SK-N-MC (cell line): Measurements from ENCODE around the gene UNC13C.

Experiments
- DNase-seq: peaks from one replicate; pipeline ENCODE4 v3.0.0-alpha.2; 2011; ENCODE audit warnings: low read depth, low spot score
- H3K27ac ChIP-seq: fragments of 200-600 bp; sonication (generic); 2 replicates; pipeline ENCODE4 v1.5.1; 2016; ENCODE audit warnings: mixed run types
- H3K36me3 ChIP-seq: fragments of 200-600 bp; sonication (generic); 2 replicates; pipeline ENCODE4 v1.6.1; 2017; ENCODE audit warnings: antibody characterized with exemption, low read length, mixed read lengths; ENCODE audit not compliant: insufficient read depth
- H3K4me3 ChIP-seq: fragments of 200-600 bp; sonication (generic); 2 replicates; pipeline ENCODE4 v1.5.1; 2016
- H3K9ac ChIP-seq: fragments of 200-600 bp; sonication (generic); 2 replicates; pipeline ENCODE4 v1.8.0; 2017; ENCODE audit warnings: mixed run types, mixed read lengths; ENCODE audit not compliant: insufficient read length
- H3K9me3 ChIP-seq: fragments of 200-600 bp; sonication (generic); 2 replicates; pipeline ENCODE4 v1.6.1; 2017; ENCODE audit warnings: low read depth, mild to moderate bottlenecking, antibody characterized with exemption, low read length, moderate library complexity, mixed read lengths
- EZH2 ChIP-seq: fragments of 200-600 bp; sonication (generic); IDR thresholded peaks from one replicate; pipeline ENCODE4 v1.6.1; 2017; ENCODE audit warnings: antibody characterized with exemption
- FOXP2 ChIP-seq: optimal IDR thresholded peaks from 2 replicates; pipeline ENCODE3; 2011; ENCODE audit warnings: mild to moderate bottlenecking, moderate library complexity; ENCODE audit not compliant: insufficient read depth; ENCODE audit errors: extremely low read length, control extremely low read depth
- POLR2AphosphoS5 ChIP-seq: IDR thresholded peaks from 2 replicates; pipeline ENCODE4 v1.6.1; 2012; ENCODE audit warnings: mild to moderate bottlenecking, low read depth, low read length, borderline replicate concordance

UNC13C gene

GRCh38 chr15:54032066-54032465, 53.8 kb downstream of the UNC13C start:
- no peak for DNase-seq
- H3K9ac ChIP-seq: no peak overlapping the region
- H3K9me3 ChIP-seq: no peaks in the 10 kb centered on the region
- no peak overlapping the region for H3K27ac ChIP-seq
- TF ChIP-seq POLR2AphosphoS5 (no peak), EZH2 (no peak), FOXP2 (no peak)
- no peak overlapping the region for H3K4me3 ChIP-seq
- H3K36me3 ChIP-seq: no peaks in the 10 kb centered on the region

- H3K9me3 ChIP-seq: no peaks in the 10 kb centered on the region
- no peak overlapping the region for H3K9ac ChIP-seq
- no peak overlapping the region for H3K27ac ChIP-seq
- no peak overlapping the region for H3K4me3 ChIP-seq
- no peaks in the 10 kb centered on the region for H3K36me3 ChIP-seq
- no peak for DNase-seq
- TF ChIP-seq POLR2AphosphoS5 (no peak), EZH2 (no peak), FOXP2 (no peak)
Observed at GRCh38 chr15:54033356-54033860, 55.2 kb downstream of the UNC13C start.

- no peaks in the 10 kb centered on the region for H3K9me3 ChIP-seq
- TF ChIP-seq FOXP2 (no peak), EZH2 (no peak), POLR2AphosphoS5 (no peak)
- no peak overlapping the region for H3K9ac ChIP-seq
- no peak overlapping the region for H3K27ac ChIP-seq
- no peak overlapping the region for H3K4me3 ChIP-seq
- no peak for DNase-seq
- H3K36me3 ChIP-seq: no peaks in the 10 kb centered on the region
Observed at GRCh38 chr15:54033869-54034458, 55.7 kb downstream of the UNC13C start.

- no peaks in the 10 kb centered on the region for H3K36me3 ChIP-seq
- H3K9ac ChIP-seq: no peak overlapping the region
- TF ChIP-seq POLR2AphosphoS5 (no peak), FOXP2 (no peak), EZH2 (no peak)
- no peak for DNase-seq
- H3K9me3 ChIP-seq: no peaks in the 10 kb centered on the region
- H3K4me3 ChIP-seq: no peak overlapping the region
- no peak overlapping the region for H3K27ac ChIP-seq
Observed at GRCh38 chr15:54035616-54036015, 57.4 kb downstream of the UNC13C start.

GRCh38 chr15:54045397-54045796, 67.2 kb downstream of the UNC13C start:
- H3K9me3 ChIP-seq: no peaks in the 10 kb centered on the region
- TF ChIP-seq FOXP2 (no peak), EZH2 (no peak), POLR2AphosphoS5 (no peak)
- no peak overlapping the region for H3K4me3 ChIP-seq
- no peaks in the 10 kb centered on the region for H3K36me3 ChIP-seq
- H3K9ac ChIP-seq: no peak overlapping the region
- H3K27ac ChIP-seq: no peak overlapping the region
- DNase-seq: no peak

GRCh38 chr15:54046093-54046492, 67.9 kb downstream of the UNC13C start:
- H3K9me3 ChIP-seq: no peaks in the 10 kb centered on the region
- no peak overlapping the region for H3K4me3 ChIP-seq
- H3K36me3 ChIP-seq: no peaks in the 10 kb centered on the region
- TF ChIP-seq POLR2AphosphoS5 (no peak), FOXP2 (no peak), EZH2 (no peak)
- DNase-seq: no peak
- no peak overlapping the region for H3K27ac ChIP-seq
- H3K9ac ChIP-seq: no peak overlapping the region

- H3K9me3 ChIP-seq: no peaks in the 10 kb centered on the region
- TF ChIP-seq POLR2AphosphoS5 (no peak), EZH2 (no peak), FOXP2 (no peak)
- no peaks in the 10 kb centered on the region for H3K36me3 ChIP-seq
- no peak overlapping the region for H3K4me3 ChIP-seq
- no peak overlapping the region for H3K27ac ChIP-seq
- DNase-seq: no peak
- H3K9ac ChIP-seq: no peak overlapping the region
Observed at GRCh38 chr15:54064365-54064764, 86.1 kb downstream of the UNC13C start.

GRCh38 chr15:54066403-54066802, 88.2 kb downstream of the UNC13C start:
- Histone ChIP-seq H3K9me3 (no peaks in the 10 kb centered on the region), H3K27ac (no peak overlapping the region), H3K4me3 (no peak overlapping the region), H3K36me3 (no peaks in the 10 kb centered on the region), H3K9ac (no peak overlapping the region)
- TF ChIP-seq EZH2 (no peak), POLR2AphosphoS5 (no peak), FOXP2 (no peak)
- no peak for DNase-seq

GRCh38 chr15:54082836-54083492, 104.7 kb downstream of the UNC13C start:
- Histone ChIP-seq H3K36me3 (no peaks in the 10 kb centered on the region), H3K9me3 (no peaks in the 10 kb centered on the region), H3K4me3 (no peak overlapping the region), H3K9ac (no peak overlapping the region), H3K27ac (no peak overlapping the region)
- DNase-seq: no peak
- no peak for TF ChIP-seq FOXP2
- TF ChIP-seq EZH2: no peak
- TF ChIP-seq POLR2AphosphoS5: no peak
